ENCODE measurements around the gene STAU1.
"Not testable (repeated sequence)": the region's sequence is repeated elsewhere in the genome, so short reads cannot be mapped to it uniquely, and the experiment has no call there.

The STAU1 gene

GRCh38 chr20:49118307-49118706 lies 69.8 kb downstream of the STAU1 start:
- Histone ChIP-seq H3K4me3 (ENCODE audit: low read length in 2 of 2) (no peak overlapping the region), H3K27ac (ENCODE audit: low read length) (no peak overlapping the region), H3K9ac (ENCODE audit: low read length in 2 of 2) (no peak overlapping the region), H3K4me1 (ENCODE audit: control insufficient read depth, insufficient read depth, low read length) (no peaks in the 10 kb centered on the region), H3K9me3 (ENCODE audit: control insufficient read depth in 2 of 2, low read length in 2 of 2) (no peaks in the 10 kb centered on the region), H3K27me3 (ENCODE audit: control insufficient read depth in 1 of 2, insufficient read depth in 2 of 2, low read length in 2 of 2) (no peaks in the 10 kb centered on the region), H3K36me3 (ENCODE audit: control insufficient read depth in 2 of 2, insufficient read depth in 2 of 2, low read length in 2 of 2) (peaks cover 54 to 58% of the 10 kb centered on the region in 2 donors)

DNA sequence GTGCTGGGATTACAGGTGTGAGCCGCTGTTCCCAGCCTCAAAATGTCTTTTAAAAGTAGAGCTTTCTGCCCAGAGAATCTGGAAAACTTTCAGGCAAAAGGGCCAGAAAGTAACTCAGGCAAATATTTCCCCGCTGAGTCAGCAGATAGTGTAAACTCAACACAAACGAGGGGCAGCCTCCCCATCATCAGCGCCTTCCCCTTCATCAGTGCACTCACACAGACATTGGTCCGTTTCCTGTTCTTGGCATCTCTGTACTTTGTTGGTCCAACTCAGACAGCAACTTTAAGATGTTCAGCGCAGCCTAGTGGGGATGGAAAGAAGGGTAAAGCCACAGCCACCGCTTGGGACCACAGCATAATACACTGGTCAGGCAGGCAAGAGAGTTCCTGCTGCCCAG lies 72.6 kb downstream of the STAU1 start:
- no peaks in the 10 kb centered on the region for H3K9me3 ChIP-seq (ENCODE audit: control insufficient read depth in 2 of 2, low read length in 2 of 2)
- no peak overlapping the region for H3K27ac ChIP-seq (ENCODE audit: low read length)
- H3K4me3 ChIP-seq (ENCODE audit: low read length in 2 of 2) = no peak overlapping the region
- H3K27me3 ChIP-seq (ENCODE audit: control insufficient read depth in 1 of 2, insufficient read depth in 2 of 2, low read length in 2 of 2) = no peaks in the 10 kb centered on the region
- H3K9ac ChIP-seq (ENCODE audit: low read length in 2 of 2) = no peak overlapping the region
- H3K4me1 ChIP-seq (ENCODE audit: control insufficient read depth, insufficient read depth, low read length) = no peaks in the 10 kb centered on the region
- H3K36me3 ChIP-seq (ENCODE audit: control insufficient read depth in 2 of 2, insufficient read depth in 2 of 2, low read length in 2 of 2) = peaks cover 59 to 60% of the 10 kb centered on the region in 2 donors

DNA sequence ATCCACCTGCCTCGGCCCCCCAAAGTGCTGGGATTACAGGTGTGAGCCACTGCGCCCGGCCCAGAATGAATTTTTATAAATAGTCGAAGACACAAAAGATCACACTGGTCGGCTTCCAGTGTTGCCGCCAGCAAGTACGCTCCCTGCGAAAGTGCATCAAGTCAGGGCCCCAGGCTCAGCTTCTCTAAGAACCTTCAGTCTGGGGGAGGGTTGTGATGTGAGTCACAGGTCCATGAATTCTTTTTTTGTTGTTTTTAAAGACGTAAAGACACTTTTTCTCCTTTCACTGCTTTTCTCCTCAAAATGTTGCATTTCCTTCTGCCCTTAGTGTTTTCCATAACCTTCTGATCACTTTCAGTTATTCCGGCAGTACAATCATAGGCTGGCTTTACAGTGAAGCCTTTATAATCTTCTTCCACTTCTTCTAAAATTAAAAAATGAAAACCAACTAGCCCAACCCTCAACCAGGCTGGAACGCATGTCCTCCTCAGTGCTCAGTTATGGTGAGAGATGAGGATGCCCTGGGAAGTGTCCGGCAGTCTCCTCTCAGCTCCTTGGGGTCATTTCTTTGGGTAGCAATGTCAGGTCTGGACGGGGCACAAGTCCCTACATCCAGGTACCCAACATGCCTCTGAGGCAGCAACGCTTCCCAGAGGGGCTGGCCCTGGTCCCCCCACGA lies 75.4 kb downstream of the STAU1 start:
- peaks cover 37 to 40% of the 10 kb centered on the region in 2 donors for H3K36me3 ChIP-seq (ENCODE audit: control insufficient read depth in 2 of 2, insufficient read depth in 2 of 2, low read length in 2 of 2)
- no peak overlapping the region for H3K27ac ChIP-seq (ENCODE audit: low read length)
- H3K9me3 ChIP-seq (ENCODE audit: control insufficient read depth in 2 of 2, low read length in 2 of 2) = no peaks in the 10 kb centered on the region
- no peak overlapping the region for H3K9ac ChIP-seq (ENCODE audit: low read length in 2 of 2)
- H3K27me3 ChIP-seq (ENCODE audit: control insufficient read depth in 1 of 2, insufficient read depth in 2 of 2, low read length in 2 of 2) = no peaks in the 10 kb centered on the region
- H3K4me3 ChIP-seq (ENCODE audit: low read length in 2 of 2) = no peak overlapping the region
- H3K4me1 ChIP-seq (ENCODE audit: control insufficient read depth, insufficient read depth, low read length) = no peaks in the 10 kb centered on the region

- Histone ChIP-seq H3K27me3 (ENCODE audit: control insufficient read depth in 1 of 2, insufficient read depth in 2 of 2, low read length in 2 of 2) (no peaks in the 10 kb centered on the region), H3K4me3 (ENCODE audit: low read length in 2 of 2) (no peak overlapping the region), H3K9me3 (ENCODE audit: control insufficient read depth in 2 of 2, low read length in 2 of 2) (no peaks in the 10 kb centered on the region), H3K27ac (ENCODE audit: low read length) (no peak overlapping the region), H3K4me1 (ENCODE audit: control insufficient read depth, insufficient read depth, low read length) (no peaks in the 10 kb centered on the region), H3K9ac (ENCODE audit: low read length in 2 of 2) (no peak overlapping the region), H3K36me3 (ENCODE audit: control insufficient read depth in 2 of 2, insufficient read depth in 2 of 2, low read length in 2 of 2) (peaks cover 24 to 27% of the 10 kb centered on the region in 2 donors)
Measured at GRCh38 chr20:49110767-49111694, 77.1 kb downstream of the STAU1 start.

GRCh38 chr20:49106328-49106727 lies 81.8 kb downstream of the STAU1 start:
- Histone ChIP-seq H3K4me3 (ENCODE audit: low read length in 2 of 2) (no peak overlapping the region), H3K27ac (ENCODE audit: low read length) (no peak overlapping the region), H3K4me1 (ENCODE audit: control insufficient read depth, insufficient read depth, low read length) (no peaks in the 10 kb centered on the region), H3K9me3 (ENCODE audit: control insufficient read depth in 2 of 2, low read length in 2 of 2) (no peaks in the 10 kb centered on the region), H3K9ac (ENCODE audit: low read length in 2 of 2) (no peak overlapping the region), H3K36me3 (ENCODE audit: control insufficient read depth in 2 of 2, insufficient read depth in 2 of 2, low read length in 2 of 2) (peaks cover 12 to 30% of the 10 kb centered on the region in 2 donors), H3K27me3 (ENCODE audit: control insufficient read depth in 1 of 2, insufficient read depth in 2 of 2, low read length in 2 of 2) (no peaks in the 10 kb centered on the region)

- H3K4me1 ChIP-seq (ENCODE audit: control insufficient read depth, insufficient read depth, low read length); H3K9me3 ChIP-seq (ENCODE audit: control insufficient read depth in 2 of 2, low read length in 2 of 2); H3K4me3 ChIP-seq (ENCODE audit: low read length in 2 of 2); H3K9ac ChIP-seq (ENCODE audit: low read length in 2 of 2); H3K27me3 ChIP-seq (ENCODE audit: control insufficient read depth in 1 of 2, insufficient read depth in 2 of 2, low read length in 2 of 2); H3K27ac ChIP-seq (ENCODE audit: low read length): not testable (repeated sequence)
- peaks cover 13 to 28% of the 10 kb centered on the region in 2 donors for H3K36me3 ChIP-seq (ENCODE audit: control insufficient read depth in 2 of 2, insufficient read depth in 2 of 2, low read length in 2 of 2)
Measured at GRCh38 chr20:49104979-49105547, 83.1 kb downstream of the STAU1 start.

DNA sequence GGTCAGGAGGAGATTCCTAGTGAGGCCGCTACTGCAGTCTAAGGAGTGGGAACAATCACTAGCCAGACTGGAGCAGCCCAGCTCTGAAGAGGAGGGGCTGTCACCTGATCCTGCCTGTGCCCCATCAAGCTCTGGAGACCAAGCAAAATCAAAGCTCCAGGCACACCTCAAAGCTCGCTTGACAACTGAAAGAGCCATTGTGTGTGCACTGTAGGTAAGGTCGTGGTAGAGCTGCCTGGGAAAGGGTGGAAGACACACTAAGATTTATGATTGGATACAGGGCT lies 83.8 kb downstream of the STAU1 start:
- Histone ChIP-seq H3K4me3 (ENCODE audit: low read length in 2 of 2) (no peak overlapping the region), H3K36me3 (ENCODE audit: control insufficient read depth in 2 of 2, insufficient read depth in 2 of 2, low read length in 2 of 2) (peaks cover 13 to 25% of the 10 kb centered on the region in 2 donors), H3K9me3 (ENCODE audit: control insufficient read depth in 2 of 2, low read length in 2 of 2) (no peaks in the 10 kb centered on the region), H3K4me1 (ENCODE audit: control insufficient read depth, insufficient read depth, low read length) (no peaks in the 10 kb centered on the region), H3K27me3 (ENCODE audit: control insufficient read depth in 1 of 2, insufficient read depth in 2 of 2, low read length in 2 of 2) (no peaks in the 10 kb centered on the region), H3K27ac (ENCODE audit: low read length) (no peak overlapping the region), H3K9ac (ENCODE audit: low read length in 2 of 2) (no peak overlapping the region)

DNA sequence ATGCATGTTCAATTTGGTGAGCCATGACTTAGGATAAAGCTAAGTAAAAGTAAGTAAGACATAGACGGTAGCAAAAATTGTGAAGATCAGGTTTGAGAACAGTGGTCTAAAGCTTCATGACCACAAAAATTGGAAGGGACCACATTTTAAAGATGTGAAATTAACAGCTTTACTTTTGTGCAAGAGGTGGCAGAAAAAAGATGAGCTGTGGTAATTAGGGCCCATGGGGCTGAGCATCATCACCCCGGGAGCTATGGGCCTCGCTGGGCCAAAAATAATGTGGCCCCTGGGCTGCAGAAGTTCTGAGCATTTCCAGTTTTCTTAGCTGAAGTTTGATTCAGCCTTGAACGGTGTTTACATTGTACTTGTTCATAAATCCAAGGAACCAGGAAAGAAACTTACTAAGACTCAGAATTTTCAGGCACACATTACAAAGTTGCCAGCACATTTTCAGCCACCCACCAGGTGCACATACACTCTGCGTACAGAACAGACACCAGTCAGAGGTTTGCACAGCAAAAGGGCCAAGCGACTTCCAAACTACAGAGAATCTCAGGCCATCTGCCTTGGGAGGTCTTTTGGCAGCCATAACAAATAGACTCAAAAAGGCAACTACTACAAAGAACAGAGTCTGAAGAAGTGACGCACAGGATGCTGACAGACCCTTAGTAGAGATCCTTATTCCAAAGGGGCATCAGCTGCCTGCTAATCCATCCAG lies 84.3 kb downstream of the STAU1 start:
- H3K36me3 ChIP-seq (ENCODE audit: control insufficient read depth in 2 of 2, insufficient read depth in 2 of 2, low read length in 2 of 2) = peaks cover 13 to 27% of the 10 kb centered on the region in 2 donors
- H3K4me3 ChIP-seq (ENCODE audit: low read length in 2 of 2) = no peak overlapping the region
- no peak overlapping the region for H3K9ac ChIP-seq (ENCODE audit: low read length in 2 of 2)
- H3K4me1 ChIP-seq (ENCODE audit: control insufficient read depth, insufficient read depth, low read length) = no peaks in the 10 kb centered on the region
- H3K27ac ChIP-seq (ENCODE audit: low read length) = no peak overlapping the region
- H3K9me3 ChIP-seq (ENCODE audit: control insufficient read depth in 2 of 2, low read length in 2 of 2) = no peaks in the 10 kb centered on the region
- no peaks in the 10 kb centered on the region for H3K27me3 ChIP-seq (ENCODE audit: control insufficient read depth in 1 of 2, insufficient read depth in 2 of 2, low read length in 2 of 2)

DNA sequence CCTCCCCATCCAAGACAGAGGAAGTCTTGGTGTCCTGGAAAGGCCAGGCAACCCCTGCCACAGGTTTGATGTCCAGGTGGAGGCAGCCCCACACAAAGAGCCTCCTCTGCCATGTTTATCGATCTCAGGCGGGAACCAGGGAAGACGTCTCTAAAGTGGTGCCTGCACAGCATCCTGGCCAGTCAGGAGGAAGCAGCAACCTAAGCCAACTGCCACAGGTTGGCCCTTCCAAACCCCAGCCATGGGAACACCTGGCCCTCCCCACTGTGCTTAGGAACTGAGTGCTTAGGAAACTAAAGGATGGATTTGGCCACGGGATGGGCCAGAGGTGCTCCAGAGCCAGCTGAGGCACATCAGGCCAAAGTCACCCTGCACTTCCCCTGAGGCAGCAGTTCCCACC lies 85.1 kb downstream of the STAU1 start:
- Histone ChIP-seq H3K4me1 (ENCODE audit: control insufficient read depth, insufficient read depth, low read length) (no peaks in the 10 kb centered on the region), H3K9ac (ENCODE audit: low read length in 2 of 2) (no peak overlapping the region), H3K9me3 (ENCODE audit: control insufficient read depth in 2 of 2, low read length in 2 of 2) (no peaks in the 10 kb centered on the region), H3K27ac (ENCODE audit: low read length) (no peak overlapping the region), H3K4me3 (ENCODE audit: low read length in 2 of 2) (no peak overlapping the region), H3K27me3 (ENCODE audit: control insufficient read depth in 1 of 2, insufficient read depth in 2 of 2, low read length in 2 of 2) (no peaks in the 10 kb centered on the region), H3K36me3 (ENCODE audit: control insufficient read depth in 2 of 2, insufficient read depth in 2 of 2, low read length in 2 of 2) (peaks cover 13 to 29% of the 10 kb centered on the region in 2 donors)

DNA sequence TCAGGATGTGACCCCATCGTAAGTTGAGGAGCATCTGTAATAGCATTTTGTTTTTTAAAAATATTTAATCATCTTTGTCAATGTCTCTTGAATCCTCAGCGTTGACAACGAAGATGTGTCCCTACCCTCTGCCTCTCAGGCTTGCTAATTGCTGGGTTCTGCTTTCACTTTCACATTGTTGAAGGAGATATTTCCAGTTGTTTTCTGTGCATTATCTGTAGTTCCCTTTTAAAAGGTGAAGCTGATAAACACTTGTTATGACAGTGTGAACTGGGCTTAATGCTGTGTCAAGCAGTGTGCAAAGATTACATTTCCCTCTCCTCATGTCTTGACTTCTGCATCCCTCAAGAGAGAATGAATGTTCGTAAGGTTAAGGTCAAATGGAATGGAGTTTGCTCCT lies 87.2 kb downstream of the STAU1 start:
- Histone ChIP-seq H3K27ac (ENCODE audit: low read length) (no peak overlapping the region), H3K4me1 (ENCODE audit: control insufficient read depth, insufficient read depth, low read length) (no peaks in the 10 kb centered on the region), H3K36me3 (ENCODE audit: control insufficient read depth in 2 of 2, insufficient read depth in 2 of 2, low read length in 2 of 2) (peaks cover 25 to 35% of the 10 kb centered on the region in 2 donors), H3K27me3 (ENCODE audit: control insufficient read depth in 1 of 2, insufficient read depth in 2 of 2, low read length in 2 of 2) (no peaks in the 10 kb centered on the region), H3K9me3 (ENCODE audit: control insufficient read depth in 2 of 2, low read length in 2 of 2) (no peaks in the 10 kb centered on the region), H3K9ac (ENCODE audit: low read length in 2 of 2) (no peak overlapping the region), H3K4me3 (ENCODE audit: low read length in 2 of 2) (no peak overlapping the region)
